H9 (cell line): ENCODE measurements around the gene PMEPA1. TPM values are rescaled to one million over a fixed set of nuclear protein-coding genes. Genes with fewer than 3 reads are reported as not detected.

Source experiments
- DNase-seq: peaks from one replicate; pipeline ENCODE4 v3.0.0-alpha.2; 2017
- H2AFZ ChIP-seq: one replicate; pipeline ENCODE4 v1.6.1; 2013; ENCODE audit warnings: mild to moderate bottlenecking, low read length, control low read depth, moderate library complexity
- H2AK5ac ChIP-seq: 2 replicates; pipeline ENCODE4 v1.6.1; 2013; ENCODE audit warnings: low read length, control low read depth, mixed read lengths; ENCODE audit not compliant: insufficient read length
- H2BK120ac ChIP-seq: one replicate; pipeline ENCODE4 v1.6.1; 2013; ENCODE audit warnings: low read depth, mild to moderate bottlenecking, low read length, control low read depth, inconsistent platforms; ENCODE audit not compliant: poor library complexity, severe bottlenecking
- H2BK12ac ChIP-seq: 2 replicates; pipeline ENCODE4 v1.6.1; 2013; ENCODE audit warnings: low read length, control low read depth, mixed read lengths, low read depth; ENCODE audit not compliant: insufficient read length
- H2BK15ac ChIP-seq: 2 replicates; pipeline ENCODE4 v1.6.1; 2013; ENCODE audit warnings: low read depth, low read length, control low read depth
- H2BK20ac ChIP-seq: one replicate; pipeline ENCODE4 v1.6.1; 2013; ENCODE audit warnings: low read depth, mild to moderate bottlenecking, low read length, control low read depth, inconsistent platforms; ENCODE audit not compliant: poor library complexity, severe bottlenecking
- H2BK5ac ChIP-seq: 2 replicates; pipeline ENCODE4 v1.6.1; 2013; ENCODE audit warnings: low read length, control low read depth, mixed read lengths; ENCODE audit not compliant: insufficient read length
- H3K14ac ChIP-seq: 2 replicates; pipeline ENCODE4 v1.6.1; 2013; ENCODE audit warnings: low read length, control low read depth; ENCODE audit not compliant: insufficient read depth
- H3K18ac ChIP-seq: 2 replicates; pipeline ENCODE4 v1.6.1; 2013; ENCODE audit warnings: low read depth, mild to moderate bottlenecking, mixed read lengths, low read length, control low read depth; ENCODE audit not compliant: insufficient read length
- H3K23ac ChIP-seq: 2 replicates; pipeline ENCODE4 v1.6.1; 2013; ENCODE audit warnings: low read length, control low read depth, mixed read lengths, low read depth; ENCODE audit not compliant: insufficient read length
- H3K23me2 ChIP-seq: 2 replicates; pipeline ENCODE4 v1.6.1; 2013; ENCODE audit warnings: low read depth, mild to moderate bottlenecking, mixed read lengths, low read length, control low read depth; ENCODE audit not compliant: insufficient read length, poor library complexity, severe bottlenecking
- H3K27ac ChIP-seq: 2 replicates; pipeline ENCODE4 v1.5.1; 2013; ENCODE audit warnings: low read length, control low read depth, mixed read lengths, low read depth; ENCODE audit not compliant: insufficient read length
- H3K27me3 ChIP-seq: 2 replicates; pipeline ENCODE4 v1.6.1; 2013; ENCODE audit warnings: low read length, control low read depth, inconsistent platforms; ENCODE audit not compliant: insufficient read depth
- H3K4ac ChIP-seq: 2 replicates; pipeline ENCODE4 v1.6.1; 2013; ENCODE audit warnings: low read depth, mild to moderate bottlenecking, control low read depth, inconsistent platforms, low read length, moderate library complexity
- H3K4me1 ChIP-seq: 2 replicates; pipeline ENCODE4 v1.6.1; 2013; ENCODE audit warnings: low read length, control low read depth, inconsistent platforms; ENCODE audit not compliant: insufficient read depth
- H3K4me2 ChIP-seq: 2 replicates; pipeline ENCODE4 v1.6.1; 2013; ENCODE audit warnings: low read length, control low read depth, mixed read lengths; ENCODE audit not compliant: insufficient read length, insufficient read depth
- H3K56ac ChIP-seq: 2 replicates; pipeline ENCODE4 v1.6.1; 2013; ENCODE audit warnings: low read depth, mild to moderate bottlenecking, mixed read lengths, low read length, control low read depth; ENCODE audit not compliant: insufficient read length
- H3K79me1 ChIP-seq: 2 replicates; pipeline ENCODE4 v1.6.1; 2013; ENCODE audit warnings: low read depth, mild to moderate bottlenecking, moderate library complexity, low read length, control low read depth, inconsistent platforms; ENCODE audit not compliant: insufficient read depth, poor library complexity, severe bottlenecking
- H3K79me2 ChIP-seq: 2 replicates; pipeline ENCODE4 v1.6.1; 2013; ENCODE audit warnings: low read length, control low read depth, inconsistent platforms; ENCODE audit not compliant: insufficient read depth
- H3K9ac ChIP-seq: 2 replicates; pipeline ENCODE4 v1.6.1; 2013; ENCODE audit warnings: low read length, control low read depth, mixed read lengths; ENCODE audit not compliant: insufficient read length; ENCODE audit errors: extremely low read depth
- H3K9me3 ChIP-seq: one replicate; pipeline ENCODE4 v1.6.1; 2013; ENCODE audit warnings: low read depth, low read length, inconsistent platforms; ENCODE audit not compliant: control insufficient read depth
- H3T11ph ChIP-seq: one replicate; pipeline ENCODE4 v1.6.1; 2013; ENCODE audit warnings: mild to moderate bottlenecking, low read length, control low read depth, inconsistent platforms
- H4K20me1 ChIP-seq: one replicate; pipeline ENCODE4 v1.6.1; 2013; ENCODE audit not compliant: control insufficient read depth, insufficient read length, insufficient read depth
- H4K5ac ChIP-seq: 2 replicates; pipeline ENCODE4 v1.6.1; 2013; ENCODE audit warnings: low read depth, mild to moderate bottlenecking, mixed read lengths, low read length, control low read depth; ENCODE audit not compliant: insufficient read length
- H4K8ac ChIP-seq: replicated peaks from 2 replicates; pipeline ENCODE4 v1.6.1; 2013; ENCODE audit warnings: low read length, control low read depth, mixed read lengths, low read depth; ENCODE audit not compliant: insufficient read length
- H4K91ac ChIP-seq: 2 replicates; pipeline ENCODE4 v1.6.1; 2013; ENCODE audit warnings: low read depth, mild to moderate bottlenecking, moderate library complexity, mixed read lengths, low read length, control low read depth; ENCODE audit not compliant: insufficient read length
- H3K27ac Mint-ChIP-seq, 3 experiments: 2 replicates in 2 of 3; 3 replicates in 1 of 3; pipeline ENCODE4 v1.8.0; 2020 to 2021; ENCODE audit warnings: mixed read lengths in 3 of 3, mild to moderate bottlenecking in 1 of 3, moderate library complexity in 1 of 3
- H3K27me3 Mint-ChIP-seq: 2 replicates; pipeline ENCODE4 v1.8.0; 2021; ENCODE audit warnings: low read depth, mild to moderate bottlenecking, moderate library complexity, mixed read lengths
- H3K36me3 Mint-ChIP-seq, 3 experiments: 2 replicates in 2 of 3; 3 replicates in 1 of 3; pipeline ENCODE4 v1.8.0; 2020 to 2021; ENCODE audit warnings: low read depth in 3 of 3, mixed read lengths in 3 of 3; ENCODE audit not compliant: insufficient read depth in 1 of 3
- H3K4me1 Mint-ChIP-seq, 2 experiments: 2 replicates each; pipeline ENCODE4 v1.8.0; 2020; ENCODE audit warnings: mixed read lengths in 2 of 2
- H3K4me3 Mint-ChIP-seq, 2 experiments: 2 replicates in 1 of 2; 3 replicates in 1 of 2; pipeline ENCODE4 v1.8.0; 2020 to 2021; ENCODE audit warnings: mild to moderate bottlenecking in 2 of 2, mixed read lengths in 2 of 2, moderate library complexity in 1 of 2
- H3K9me3 Mint-ChIP-seq, 2 experiments: 2 replicates in 1 of 2; 3 replicates in 1 of 2; pipeline ENCODE4 v1.8.0; 2020; ENCODE audit warnings: mild to moderate bottlenecking in 2 of 2, mixed read lengths in 2 of 2, moderate library complexity in 1 of 2
- CTCF ChIP-seq: fragments of 200-600 bp; sonication (generic); conservative IDR thresholded peaks from 3 replicates; pipeline ENCODE4 v1.8.0; 2021; ENCODE audit warnings: antibody characterized with exemption, mild to moderate bottlenecking
- WGBS: extraction: QIAGEN DNeasy Blood & Tissue Kit; methylation state at CpG from one replicate; pipeline ENCODE4 v1.1.7; 2013; ENCODE audit warnings: missing lambda C conversion rate, low lambda C conversion rate, mixed read lengths; ENCODE audit not compliant: insufficient read length; ENCODE audit errors: extremely low coverage; 5-methylcytosine and 5-hydroxymethylcytosine counted together
- total RNA-seq: library from RNA; stranded (reverse); gene quantifications from 2 replicates; pipeline ENCODE4 v1.2.1, GENCODE V29; 2021

Gene PMEPA1
- total RNA-seq, 1 experiment from 2014 or later = 34.6 TPM

- Histone ChIP-seq H4K5ac (no peak overlapping the region), H2AK5ac (no peak overlapping the region), H2BK20ac (no peak overlapping the region), H3K56ac (no peak overlapping the region), H3K9me3 (no peaks in the 10 kb centered on the region), H2BK120ac (no peak overlapping the region), H3K79me2 (peaks cover 64% of the 10 kb centered on the region; the same call in 1 of the 2 replicates), H3K79me1 (peaks cover 16% of the 10 kb centered on the region), H3K4ac (no peak overlapping the region), H3K4me2 (no peak overlapping the region), H3K27ac (no peak overlapping the region), H3K4me1 (peaks cover 2% of the 10 kb centered on the region; the same call in 1 of the 2 replicates), H2AFZ (no peak overlapping the region), H3K23me2 (no peaks in the 10 kb centered on the region), H3K18ac (no peak overlapping the region), H4K8ac (no peak overlapping the region), H3K23ac (no peak overlapping the region), H4K20me1 (no peaks in the 10 kb centered on the region), H2BK12ac (no peak overlapping the region), H2BK15ac (no peak overlapping the region), H3K27me3 (no peaks in the 10 kb centered on the region), H3K14ac (no peak overlapping the region), H4K91ac (no peak overlapping the region), H3K9ac (no peak overlapping the region), H3T11ph (no peak overlapping the region), H2BK5ac (no peak overlapping the region)
- WGBS = no CpG with 5 or more reads among the region's 4 CpGs
- no peak for TF ChIP-seq CTCF
- no peaks in the 10 kb centered on the region for H3K27me3 Mint-ChIP-seq
- DNase-seq = no peak
- peaks cover 41 to 70% of the 10 kb centered on the region in 2 experiments for H3K4me1 Mint-ChIP-seq
- peak overlapping the region in 2 of 3 experiments; percentile 62 to 77; a peak in 1 of 7 replicates for H3K27ac Mint-ChIP-seq
- H3K4me3 Mint-ChIP-seq = no peak overlapping the region
- H3K36me3 Mint-ChIP-seq = no peaks in the 10 kb centered on the region; a peak in 1 of 7 replicates
- H3K9me3 Mint-ChIP-seq = no peaks in the 10 kb centered on the region
These were observed 15.3 kb downstream of the PMEPA1 start for GRCh38 chr20:57694481-57694880.
